HG03175 (cell line): ENCODE results near the gene BAX.

Experiments
- ATAC-seq: cut with Tn5 transposase; IDR thresholded peaks from one replicate; pipeline ENCODE4 v1.9.1; 2021; ENCODE audit warnings: mild to moderate bottlenecking, moderate library complexity; ENCODE audit not compliant: unreplicated experiment

Gene BAX

GRCh38 chr19:48928164-48929025 is 26.3 kb upstream of the BAX start:
- ATAC-seq, result no peak

- no peak for ATAC-seq
Observed at GRCh38 chr19:48933382-48933932, 21.2 kb upstream of the BAX start, which contains the start of gene DHDH. TSS of gene DHDH (plus strand) at chr19:48933699. CDS start at chr19:48933722, 23 bp downstream.

- ATAC-seq, result no peak
Observed at GRCh38 chr19:48934837-48935236, 19.8 kb upstream of the BAX start.

GRCh38 chr19:48935864-48936263 is 18.8 kb upstream of the BAX start:
- no peak for ATAC-seq

- no peak for ATAC-seq
Observed at GRCh38 chr19:48938256-48938655, 16.4 kb upstream of the BAX start.

- ATAC-seq, result no peak
Observed at GRCh38 chr19:48940902-48941301, 13.8 kb upstream of the BAX start.

GRCh38 chr19:48943081-48943480 is 11.6 kb upstream of the BAX start:
- ATAC-seq, result no peak

- no peak for ATAC-seq
Observed at GRCh38 chr19:48945415-48945814, 9.3 kb upstream of the BAX start.

- ATAC-seq, result no peak
Observed at GRCh38 chr19:48945817-48946216, 8.9 kb upstream of the BAX start.

- ATAC-seq, result no peak
Observed at GRCh38 chr19:48946463-48947257, 8.0 kb upstream of the BAX start.

- ATAC-seq, result no peak
Observed at GRCh38 chr19:48947258-48947542, 7.5 kb upstream of the BAX start.

GRCh38 chr19:48950159-48950558 is 4.5 kb upstream of the BAX start:
- no peak for ATAC-seq

GRCh38 chr19:48950830-48951519 is 3.7 kb upstream of the BAX start:
- no peak for ATAC-seq

GRCh38 chr19:48953141-48953540 is 1.5 kb upstream of the BAX start:
- ATAC-seq, result no peak

GRCh38 chr19:48953990-48954594 is 583 bp upstream of the BAX start:
- ATAC-seq, result no peak

- ATAC-seq, result no peak
Observed at GRCh38 chr19:48955308-48955958, 758 bp downstream of the BAX start.

- no peak for ATAC-seq
Observed at GRCh38 chr19:48958006-48958405, 3.3 kb downstream of the BAX start.

- no peak for ATAC-seq
Observed at GRCh38 chr19:48959341-48960239, 4.9 kb downstream of the BAX start.

GRCh38 chr19:48961051-48961649 is 6.5 kb downstream of the BAX start:
- ATAC-seq, result no peak
